Measurements from ENCODE around the gene DDX17.

DDX17 gene

DNA sequence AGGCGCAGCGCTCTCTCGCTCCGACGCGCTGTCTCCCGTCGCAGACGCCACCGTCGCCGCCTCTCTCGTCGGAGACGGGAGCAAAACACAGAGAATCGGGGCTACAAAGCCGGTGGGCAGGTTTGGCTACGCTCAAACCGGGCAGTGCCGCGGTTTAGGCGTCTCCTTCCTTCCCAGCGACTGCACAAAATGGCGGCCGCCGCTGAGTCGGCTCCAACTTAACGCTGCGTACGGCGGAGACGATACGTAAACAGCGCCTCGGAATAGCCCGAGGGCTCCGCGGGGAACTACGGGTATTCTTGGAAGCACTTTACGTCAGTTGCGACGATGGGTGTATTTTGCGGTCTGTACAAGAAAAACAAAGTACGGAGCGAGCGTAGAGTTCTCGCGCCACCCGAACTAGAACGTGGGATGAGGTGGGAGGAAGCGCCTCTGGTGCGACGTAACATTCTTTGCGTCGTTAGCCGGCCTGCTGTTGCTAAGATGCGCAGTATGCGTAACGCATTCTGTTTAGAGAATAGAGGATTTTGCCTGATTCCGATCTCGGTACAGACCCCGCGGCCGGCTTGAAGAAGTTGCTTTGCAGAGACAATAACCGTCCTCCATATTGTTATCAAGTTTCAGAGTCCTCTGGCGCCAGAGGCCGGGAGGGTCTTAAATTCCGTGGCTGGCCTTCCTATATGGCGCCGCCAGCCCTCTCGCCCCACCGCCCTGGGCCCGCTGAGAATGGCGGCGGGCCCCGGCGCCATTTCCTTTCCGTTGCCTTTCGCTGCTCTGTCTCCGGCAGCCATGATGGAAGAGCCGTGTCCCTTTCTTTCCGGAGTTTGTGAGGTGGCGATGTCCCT, at the start of gene DDX17:
Gene DDX17 (minus strand): TSS at position 194 of the 845 bp plus-strand sequence.
- DNase-seq: peak; percentile 92 to 98 (median 94)

DNA sequence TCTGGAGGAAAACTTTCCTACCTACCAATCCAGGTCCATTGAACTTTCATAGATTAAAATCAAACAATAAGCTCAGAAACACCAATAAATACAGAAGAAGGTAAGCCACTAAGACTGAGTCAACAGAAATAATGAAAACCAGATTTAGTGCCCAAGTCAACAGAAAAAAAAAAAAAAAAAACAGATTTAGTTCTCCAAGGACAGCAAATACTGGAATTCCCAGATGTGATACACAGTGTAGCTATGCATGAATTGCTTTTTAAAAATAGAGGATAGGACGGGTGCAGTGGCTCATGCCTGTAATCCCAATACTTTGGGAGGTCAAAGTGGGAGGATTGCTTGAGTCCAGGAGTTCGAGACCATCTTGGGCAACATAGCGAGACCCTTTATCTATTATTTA, 48.2 kb upstream of the DDX17 start:
- DNase-seq: no peak

GRCh38 chr22:38549101-38549894, 43.2 kb upstream of the DDX17 start:
- no peak for DNase-seq

DNA sequence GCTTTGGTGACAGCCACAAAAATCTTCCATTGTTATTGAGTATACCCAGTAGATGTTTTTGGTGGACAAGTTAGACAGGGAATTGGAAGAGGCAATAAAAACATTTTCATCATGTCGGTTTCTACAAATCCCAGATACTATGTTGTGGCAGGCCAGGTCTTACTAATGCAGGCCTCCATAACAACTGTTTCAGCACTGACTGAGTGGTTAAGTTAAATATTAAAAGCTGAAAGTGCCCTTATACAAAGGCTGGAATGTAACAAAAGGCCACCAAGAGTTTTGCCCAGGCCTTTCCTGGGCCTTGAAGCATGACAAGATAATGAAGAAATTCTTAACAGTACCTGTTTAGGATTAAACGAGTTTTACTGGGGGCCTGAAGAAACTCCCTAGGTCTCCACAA, 34.6 kb upstream of the DDX17 start:
- DNase-seq: no peak

DNA sequence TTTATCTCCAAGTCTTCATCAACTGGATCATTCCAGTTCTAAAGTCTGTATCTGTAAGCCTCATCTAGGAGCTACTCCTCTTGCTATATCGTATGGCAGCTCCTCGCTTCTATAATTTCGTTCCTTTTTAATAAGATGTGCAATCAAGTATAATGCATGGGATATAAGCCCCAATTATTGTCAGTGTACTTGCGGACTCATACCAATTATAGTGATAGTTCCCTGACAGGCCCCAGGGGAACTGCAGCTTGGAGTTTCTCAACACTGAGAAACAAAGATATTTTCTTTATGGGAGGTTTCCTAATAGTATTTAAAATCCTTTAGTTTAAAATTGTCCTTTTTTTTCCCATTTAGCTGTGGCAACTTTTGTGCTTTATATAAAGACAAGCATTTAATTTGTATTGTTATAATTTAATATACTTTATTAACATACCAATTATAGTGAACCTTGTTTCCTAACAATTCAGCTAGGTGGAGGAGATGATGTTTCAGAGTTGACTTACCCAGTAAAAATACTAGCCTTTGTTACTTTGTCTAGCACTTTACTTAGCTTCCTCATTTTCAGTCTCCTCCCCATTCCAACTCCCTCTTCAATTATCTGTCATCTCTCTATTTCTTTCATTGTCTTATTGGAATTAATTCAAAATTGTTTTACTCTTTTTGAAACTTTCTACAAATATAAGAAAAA, 25.3 kb upstream of the DDX17 start:
- no peak for DNase-seq

GRCh38 chr22:38524429-38524828, 18.3 kb upstream of the DDX17 start:
- DNase-seq: no peak

DNA sequence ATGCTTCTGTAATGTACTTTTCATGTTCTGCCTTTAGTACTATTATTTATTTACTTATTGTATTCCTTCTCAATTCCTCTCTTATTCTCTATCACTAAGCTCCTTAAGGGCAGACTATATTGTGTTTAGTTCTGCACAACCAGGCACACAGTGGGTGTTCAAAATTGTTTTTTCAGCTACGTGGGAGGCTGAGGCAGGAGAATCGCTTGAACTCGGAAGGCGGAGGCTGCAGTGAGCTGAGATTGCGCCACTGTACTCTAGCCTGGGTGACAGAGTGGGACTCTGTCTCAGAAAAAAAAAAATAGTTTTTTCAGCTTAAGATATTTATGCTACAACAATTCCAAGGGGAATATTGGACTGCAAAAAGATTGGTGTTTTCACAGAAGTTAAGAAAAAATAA, 17.4 kb upstream of the DDX17 start:
- DNase-seq: no peak

DNA sequence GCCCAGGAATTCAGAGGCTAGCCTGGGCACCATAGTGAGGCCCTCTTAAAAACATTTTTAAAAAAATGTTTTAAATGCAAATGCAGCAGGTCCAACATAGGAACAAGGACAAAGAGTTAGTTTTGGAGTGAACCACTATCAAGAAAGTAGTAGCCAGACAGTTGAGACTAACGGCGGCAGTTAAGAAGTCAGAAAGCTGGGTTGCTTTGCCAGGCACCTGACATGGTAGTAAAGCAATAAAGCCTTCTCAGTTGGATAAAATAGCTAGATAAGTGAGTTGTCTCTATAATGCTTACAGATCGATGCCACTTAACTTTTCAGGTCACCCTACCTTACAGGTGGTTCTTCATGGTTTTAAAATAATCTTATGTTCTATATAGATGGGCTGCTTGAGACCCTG, 16.9 kb upstream of the DDX17 start:
- DNase-seq: no peak

GRCh38 chr22:38519453-38520250, 13.5 kb upstream of the DDX17 start:
- no peak for DNase-seq

- no peak for DNase-seq
Observed at GRCh38 chr22:38518620-38519019, 12.5 kb upstream of the DDX17 start.

- DNase-seq: peak; percentile 8 to 51 (median 29)
Observed at GRCh38 chr22:38513063-38513462, 7.0 kb upstream of the DDX17 start.

DNA sequence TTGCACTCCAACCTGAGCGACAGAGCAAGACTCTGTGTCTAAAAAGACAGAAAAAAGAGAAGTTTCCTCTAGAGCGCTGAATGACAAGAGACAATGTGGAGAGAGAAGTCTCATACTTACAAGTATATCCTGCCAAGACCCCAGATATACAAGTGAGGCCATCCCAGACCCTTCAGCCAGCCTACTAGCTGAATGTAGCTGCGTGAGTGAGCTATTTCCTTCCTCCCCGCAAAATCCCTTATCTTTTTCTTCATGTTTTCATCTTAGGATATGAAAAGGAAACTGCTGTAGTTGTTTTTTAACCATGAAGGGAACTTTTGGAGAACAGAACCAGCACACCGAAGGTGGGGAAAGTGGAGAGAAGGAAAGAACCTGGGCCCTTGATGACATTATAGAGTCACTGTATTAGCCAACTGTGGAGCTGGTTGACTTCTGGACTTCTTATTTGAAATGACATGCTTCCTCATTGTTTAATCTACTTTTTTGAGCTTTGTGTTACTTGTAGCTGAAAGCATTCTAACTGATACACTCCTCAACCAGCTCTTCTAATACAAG, 4.4 kb upstream of the DDX17 start:
- DNase-seq: no peak

GRCh38 chr22:38505541-38506117, 482 bp downstream of the DDX17 start:
- peak in 5 of 6 experiments; percentile 32 to 67 (median 65) for DNase-seq

DNA sequence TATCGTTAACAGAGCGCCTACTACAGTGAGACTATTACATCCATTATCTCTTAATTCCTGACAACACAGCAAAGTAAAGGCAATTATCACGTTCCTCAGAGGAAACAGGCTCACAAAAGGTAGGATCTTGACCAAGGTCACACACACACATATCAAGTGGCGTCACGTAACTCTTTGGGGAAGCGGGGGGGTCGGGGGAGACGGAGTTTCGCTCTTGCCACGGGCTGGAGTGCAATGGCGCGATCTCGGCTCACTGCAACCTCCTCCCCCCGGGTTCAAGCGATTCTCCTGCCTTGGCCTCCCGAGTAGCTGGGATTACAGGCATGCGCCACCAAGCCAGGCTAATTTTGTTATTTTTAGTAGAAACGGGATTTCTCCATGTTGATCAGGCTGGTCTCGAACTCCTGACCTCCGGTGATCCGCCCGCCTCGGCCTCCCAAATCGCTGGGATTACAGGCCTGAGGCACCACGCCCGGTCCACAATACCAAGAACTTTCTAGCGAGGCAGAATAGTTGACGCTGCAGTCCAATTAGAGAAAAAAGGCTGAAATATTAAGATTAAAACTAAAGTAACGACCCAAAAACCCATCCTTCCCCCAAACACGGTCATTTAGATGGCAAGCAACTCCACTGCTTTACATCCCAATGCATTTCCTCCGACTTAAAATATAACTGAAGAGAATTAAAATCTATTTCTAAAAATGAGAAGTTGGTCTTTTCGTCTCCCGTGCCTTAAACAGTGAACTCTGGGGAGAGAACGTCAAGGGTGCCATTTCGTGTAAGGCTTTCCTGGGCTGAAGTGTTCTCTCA, 1.2 kb downstream of the DDX17 start:
- peak in 5 of 6 experiments; percentile 16 to 67 (median 40) for DNase-seq

- no peak for DNase-seq
Observed at GRCh38 chr22:38503021-38503420, 3.1 kb downstream of the DDX17 start.

DNA sequence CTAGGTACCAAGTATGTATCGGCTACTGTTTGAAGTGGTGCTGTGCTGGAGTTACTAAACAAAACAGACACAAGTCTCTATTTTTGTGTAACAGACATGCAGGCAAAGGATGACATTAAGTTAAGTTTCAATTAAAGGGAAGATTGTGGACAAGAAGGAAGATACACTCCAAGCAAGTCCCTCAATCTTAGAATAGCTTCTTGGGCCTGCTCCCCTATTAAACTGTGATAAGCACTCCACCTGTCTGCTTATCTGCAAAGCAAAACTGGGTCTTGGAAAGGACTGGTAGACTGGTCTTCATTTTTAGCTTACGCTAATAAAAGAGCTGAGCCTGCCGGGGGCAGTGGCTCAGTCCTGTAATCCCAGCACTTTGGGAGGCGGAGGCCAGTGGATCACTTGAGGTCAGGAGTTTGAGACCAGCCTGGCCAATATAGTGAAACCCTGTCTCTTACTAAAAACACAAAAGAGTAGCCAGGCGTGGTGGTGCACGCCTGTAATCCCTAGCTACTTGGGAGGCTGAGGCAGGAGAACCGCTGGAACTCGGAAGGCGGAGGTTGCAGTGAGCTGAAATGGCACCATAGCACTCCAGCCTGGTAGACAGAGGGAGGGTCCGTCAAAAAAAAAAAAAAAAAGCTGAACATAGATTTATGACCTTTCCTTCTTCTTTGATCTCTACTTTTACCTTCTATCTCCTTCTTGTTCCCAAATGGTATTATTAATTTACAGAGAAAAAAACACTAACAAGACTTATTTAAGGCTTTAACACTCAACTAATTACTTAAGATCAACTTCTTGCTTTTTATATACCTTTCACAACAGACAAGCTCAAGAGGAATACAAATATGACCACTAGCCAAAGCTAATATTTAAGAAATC, 4.1 kb downstream of the DDX17 start:
- no peak for DNase-seq

DNA sequence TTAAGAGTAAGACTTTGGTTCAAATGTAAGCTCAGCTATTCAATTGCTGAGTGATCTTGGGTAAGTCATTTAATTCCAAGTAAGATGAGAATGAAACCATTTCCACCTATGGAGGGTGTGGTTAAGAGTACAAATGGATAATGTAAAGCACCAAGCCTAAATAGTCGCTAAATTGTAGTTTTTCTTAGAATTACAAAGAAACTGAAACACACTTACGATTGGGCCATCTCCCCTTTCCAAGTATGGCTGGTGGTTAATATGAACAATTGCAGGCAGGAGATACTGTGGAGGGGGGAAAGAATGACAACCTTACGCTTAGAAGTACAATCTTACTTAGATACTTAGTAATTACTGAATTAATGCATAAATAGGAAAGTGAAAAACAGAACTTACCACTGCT, 8.2 kb downstream of the DDX17 start:
- no peak for DNase-seq

DNA sequence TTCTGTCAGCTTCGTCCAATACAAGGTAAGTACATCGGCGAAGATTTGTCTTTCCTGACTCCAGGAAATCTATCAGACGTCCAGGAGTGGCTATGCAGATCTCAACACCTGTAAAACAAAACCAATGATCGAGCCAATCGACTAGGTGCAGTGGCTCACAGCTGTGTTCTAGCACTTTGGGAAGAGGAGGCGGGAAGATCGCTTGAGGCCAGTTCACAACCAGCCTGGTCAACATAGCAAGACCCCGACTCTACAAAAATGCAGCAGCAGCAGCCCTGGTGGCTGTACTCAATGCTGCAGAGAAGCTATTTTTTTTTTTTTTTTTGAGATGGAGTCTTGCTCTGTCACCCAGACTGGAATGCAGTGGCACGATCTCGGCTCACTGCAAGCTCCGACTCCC, 11.2 kb downstream of the DDX17 start:
- no peak for DNase-seq

GRCh38 chr22:38494498-38494897, 11.6 kb downstream of the DDX17 start:
- DNase-seq: no peak

Measured in stimulated activated naive CD4-positive, alpha-beta T cell (primary cell).